OCI-LY7 (cell line): ENCODE data around the gene CUEDC1. TPM values are rescaled to one million over a fixed set of nuclear protein-coding genes. Genes with fewer than 3 reads are reported as not detected.

ENCODE experiments used
- BruUV-seq: library from RNA; stranded (reverse); fragments of 400-500 nt; replicated peaks from 2 replicates; lab custom pipeline; 2021; lab: Mats Ljungman, UMichigan
- CTCF ChIA-PET: fragments of 300-600 bp; sonication (Branson Sonifier 250); formaldehyde crosslinking; loops from one replicate; lab custom pipeline; 2022; ENCODE audit warnings: antibody characterized with exemption; ENCODE audit not compliant: unreplicated experiment; lab: Charles Lee
- POLR2A ChIA-PET: fragments of 300-600 bp; sonication (Branson Sonifier 250); formaldehyde crosslinking; loops from one replicate; lab custom pipeline; 2022; ENCODE audit warnings: antibody characterized with exemption; lab: Charles Lee
- DNase-seq: peaks from one replicate; pipeline ENCODE4 v3.0.0-alpha.2; 2015; ENCODE audit warnings: low spot score
- H2AFZ ChIP-seq: fragments of 200-600 bp; sonication (generic), shearing (Covaris generic); 2 replicates; pipeline ENCODE4 v1.6.1; 2014; ENCODE audit warnings: mild to moderate bottlenecking, antibody characterized with exemption, low read length, moderate library complexity
- H3K27ac ChIP-seq: fragments of 200-600 bp; sonication (generic); 2 replicates; pipeline ENCODE4 v1.5.1; 2014; ENCODE audit warnings: mixed run types, low read depth, mild to moderate bottlenecking, moderate library complexity, low read length, inconsistent platforms; ENCODE audit not compliant: poor library complexity, severe bottlenecking
- H3K36me3 ChIP-seq: fragments of 200-600 bp; sonication (generic); 2 replicates; pipeline ENCODE4 v1.6.1; 2014; ENCODE audit warnings: mild to moderate bottlenecking, antibody characterized with exemption, low read length, moderate library complexity, mixed read lengths; ENCODE audit not compliant: insufficient read depth
- H3K4me1 ChIP-seq: fragments of 200-600 bp; sonication (generic); 2 replicates; pipeline ENCODE4 v1.5.1; 2014; ENCODE audit warnings: mild to moderate bottlenecking, low read length; ENCODE audit not compliant: insufficient read depth, poor library complexity, severe bottlenecking
- H3K4me2 ChIP-seq: fragments of 200-600 bp; sonication (generic); 2 replicates; pipeline ENCODE4 v1.6.1; 2014; ENCODE audit warnings: mild to moderate bottlenecking, low read length
- H3K4me3 ChIP-seq: fragments of 200-600 bp; sonication (generic); 2 replicates; pipeline ENCODE4 v1.5.1; 2014; ENCODE audit warnings: mild to moderate bottlenecking, low read depth, low read length; ENCODE audit not compliant: poor library complexity, severe bottlenecking
- H3K79me2 ChIP-seq: fragments of 200-600 bp; sonication (generic); 2 replicates; pipeline ENCODE4 v1.6.1; 2016; ENCODE audit warnings: low read depth, mild to moderate bottlenecking, low read length, moderate library complexity, mixed read lengths; ENCODE audit not compliant: insufficient read depth
- H3K9me2 ChIP-seq: fragments of 200-600 bp; sonication (generic); 2 replicates; pipeline ENCODE4 v1.6.1; 2016; ENCODE audit warnings: mild to moderate bottlenecking, low read length, mixed read lengths; ENCODE audit not compliant: insufficient read depth
- H3K9me3 ChIP-seq: fragments of 200-600 bp; sonication (generic); 2 replicates; pipeline ENCODE4 v1.6.1; 2014; ENCODE audit warnings: mild to moderate bottlenecking, mixed run types, low read length, mixed read lengths
- H4K20me1 ChIP-seq: fragments of 200-600 bp; sonication (generic); 2 replicates; pipeline ENCODE4 v1.6.1; 2014; ENCODE audit warnings: mild to moderate bottlenecking, antibody characterized with exemption, low read length, moderate library complexity, mixed read lengths; ENCODE audit not compliant: insufficient read depth
- EZH2phosphoT487 ChIP-seq: fragments of 200-600 bp; sonication (generic); IDR thresholded peaks from 2 replicates; pipeline ENCODE4 v1.6.1; 2018; ENCODE audit warnings: low read depth, borderline replicate concordance, mild to moderate bottlenecking, mixed run types, antibody characterized with exemption, low read length, moderate library complexity, mixed read lengths
- intact Hi-C: fragments of 100-400 bp; cut with micrococcal nuclease; formaldehyde crosslinking; loops from one replicate; pipeline ENCODE4 v1.10.0; 2022; ENCODE audit not compliant: unreplicated experiment
- total RNA-seq, 2 experiments: library from RNA; depleted of rRNA in 1 of 2; stranded (reverse); fragments of >200 nt in 1 of 2; shearing (Covaris generic) in 1 of 2; gene quantifications; 2 replicates each; pipeline ENCODE4 v1.2.3, GENCODE V29; 2014 to 2022
- TF ChIP-seq, protein P1 (sequence below): fragments of 200-600 bp; sonication (generic); conservative IDR thresholded peaks from 2 replicates; pipeline ENCODE4 v1.5.1; 2014; ENCODE audit warnings: mild to moderate bottlenecking, antibody characterized with exemption, low read length, moderate library complexity, mixed read lengths

The CUEDC1 gene
- total RNA-seq, 2 experiments from 2014 or later, result 0.74 TPM; not detected in 1

DNA sequence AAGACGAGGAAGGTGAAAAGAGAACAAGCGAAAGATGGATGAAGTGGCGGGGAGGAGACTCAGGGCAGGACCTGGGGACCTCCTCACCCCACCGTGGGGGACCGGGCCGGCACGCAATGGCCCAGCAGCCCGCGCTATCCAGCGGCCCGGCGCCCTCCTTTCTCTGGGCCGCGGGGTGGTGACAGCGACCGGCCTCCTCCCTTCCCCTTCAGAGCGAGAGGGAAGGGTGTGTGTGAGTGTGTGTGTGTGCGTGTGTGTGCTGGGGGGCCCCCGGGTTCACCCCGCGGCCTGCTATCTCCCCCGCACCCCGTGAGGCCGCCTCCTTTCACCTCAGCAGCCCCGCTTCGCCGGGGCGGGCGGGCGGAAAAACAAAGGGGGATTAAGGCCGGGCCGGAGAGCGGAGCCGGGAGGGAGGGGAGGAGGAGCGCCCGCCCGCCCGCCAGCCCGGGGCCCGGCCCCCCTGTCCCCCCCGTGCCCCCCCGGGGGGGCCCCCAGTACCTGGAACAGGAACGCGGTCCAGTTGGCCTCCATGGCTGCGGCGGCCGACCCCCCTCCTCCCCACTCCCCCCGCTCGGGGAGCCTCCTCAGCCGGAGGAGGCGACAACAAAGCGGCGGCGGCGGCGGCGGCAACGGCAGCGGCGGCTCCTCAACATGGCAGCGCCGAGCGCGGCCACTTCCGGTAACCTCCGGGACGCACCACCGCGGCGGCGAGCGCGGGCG is 32.5 kb upstream of the CUEDC1 start, which contains the start of gene VEZF1:
VEZF1 (minus strand) TSS at position 674 of the 720 bp plus-strand sequence; CDS start at position 531, 143 bp downstream.
- Histone ChIP-seq H4K20me1 (peaks cover 29% of the 10 kb centered on the region; the same call in 1 of the 2 replicates), H2AFZ (peak within 1 kb of the TSS; percentile 70), H3K4me3 (peak within 1 kb of the TSS; percentile 77), H3K4me1 (peaks cover 23% of the 10 kb centered on the region), H3K36me3 (peaks cover 25% of the 10 kb centered on the region; the same call in 1 of the 2 replicates), H3K27ac (peak within 1 kb of the TSS; percentile 56), H3K9me3 (no peaks in the 10 kb centered on the region), H3K9me2 (no peaks in the 10 kb centered on the region), H3K79me2 (peaks cover 48% of the 10 kb centered on the region), H3K4me2 (peak within 1 kb of the TSS; percentile 98)
- ChIA-PET CTCF (interaction anchor here (0.6 kb wide), 1 partner anchor 89 kb away, joined by 6 read pairs; no protein-coding TSS in a partner anchor), POLR2A (interaction anchor here (0.6 to 1.7 kb wide), 5 partner anchors 10 to 188 kb away, joined by 3 to 5 read pairs (median 4); partner anchors contain the start of gene SRSF1)
- BruUV-seq, result no TSS peak
- intact Hi-C loops, result loop anchor here (2.0 to 5.0 kb wide), 2 partner anchors 85 to 137 kb away; partner anchors contain the start of gene MRPS23
- DNase-seq, result peak; percentile 89
- no peak for TF ChIP-seq EZH2phosphoT487
- TF ChIP-seq, protein P1, sequence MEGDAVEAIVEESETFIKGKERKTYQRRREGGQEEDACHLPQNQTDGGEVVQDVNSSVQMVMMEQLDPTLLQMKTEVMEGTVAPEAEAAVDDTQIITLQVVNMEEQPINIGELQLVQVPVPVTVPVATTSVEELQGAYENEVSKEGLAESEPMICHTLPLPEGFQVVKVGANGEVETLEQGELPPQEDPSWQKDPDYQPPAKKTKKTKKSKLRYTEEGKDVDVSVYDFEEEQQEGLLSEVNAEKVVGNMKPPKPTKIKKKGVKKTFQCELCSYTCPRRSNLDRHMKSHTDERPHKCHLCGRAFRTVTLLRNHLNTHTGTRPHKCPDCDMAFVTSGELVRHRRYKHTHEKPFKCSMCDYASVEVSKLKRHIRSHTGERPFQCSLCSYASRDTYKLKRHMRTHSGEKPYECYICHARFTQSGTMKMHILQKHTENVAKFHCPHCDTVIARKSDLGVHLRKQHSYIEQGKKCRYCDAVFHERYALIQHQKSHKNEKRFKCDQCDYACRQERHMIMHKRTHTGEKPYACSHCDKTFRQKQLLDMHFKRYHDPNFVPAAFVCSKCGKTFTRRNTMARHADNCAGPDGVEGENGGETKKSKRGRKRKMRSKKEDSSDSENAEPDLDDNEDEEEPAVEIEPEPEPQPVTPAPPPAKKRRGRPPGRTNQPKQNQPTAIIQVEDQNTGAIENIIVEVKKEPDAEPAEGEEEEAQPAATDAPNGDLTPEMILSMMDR, result no peak

DNA sequence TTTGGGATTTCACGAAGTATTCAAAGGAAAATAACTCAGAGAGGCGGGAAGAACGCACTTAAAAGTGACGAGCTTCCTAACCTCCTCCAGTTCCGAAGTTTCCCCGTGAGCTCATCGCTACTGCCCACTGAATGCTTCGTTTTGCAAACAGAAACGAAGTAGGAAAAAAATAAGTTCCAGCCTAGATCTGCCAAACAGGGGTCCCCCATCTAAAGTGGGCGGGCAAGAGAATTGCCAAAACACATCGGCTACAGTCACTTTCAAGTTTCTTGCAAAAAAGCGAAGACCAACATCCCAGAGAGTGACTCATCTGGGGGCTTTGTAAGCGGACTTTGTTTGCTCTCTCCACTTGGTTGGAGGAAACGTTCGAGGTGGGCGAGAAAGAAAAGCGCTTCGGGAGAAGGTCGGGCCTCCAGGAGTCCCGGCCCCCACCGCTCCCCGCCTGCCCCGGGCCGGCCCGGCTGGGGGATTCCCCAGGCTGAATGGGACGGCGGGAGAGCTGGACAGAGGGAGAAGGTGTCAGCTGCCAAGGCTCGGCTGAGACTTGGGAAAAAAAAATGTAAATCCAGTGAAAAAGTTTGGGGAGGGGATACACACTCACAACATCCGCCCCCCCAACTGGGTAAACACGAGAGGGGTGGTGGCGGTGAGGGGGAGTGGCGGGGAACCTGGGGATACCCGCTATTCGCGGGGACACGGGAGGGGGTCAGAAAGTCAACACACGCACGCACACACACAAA is 31.8 kb upstream of the CUEDC1 start:
- H3K4me3 ChIP-seq, result peak overlapping the region; percentile 77
- H3K79me2 ChIP-seq, result peaks cover 48% of the 10 kb centered on the region
- no TSS peak for BruUV-seq
- intact Hi-C loops, result loop anchor here (5.0 kb wide), 1 partner anchor 85 kb away; no protein-coding TSS in a partner anchor
- H3K9me3 ChIP-seq, result no peaks in the 10 kb centered on the region
- TF ChIP-seq EZH2phosphoT487, result no peak
- TF ChIP-seq, protein P1, result no peak
- ChIA-PET CTCF (no interaction called here), POLR2A (interaction anchor here (0.6 to 2.4 kb wide), 6 partner anchors 11 to 1903 kb away, joined by 3 to 10 read pairs (median 4); no protein-coding TSS in a partner anchor)
- peaks cover 27% of the 10 kb centered on the region; the same call in 1 of the 2 replicates for H4K20me1 ChIP-seq
- H2AFZ ChIP-seq, result 0 out of 2 replicates have a peak overlapping the region, but pooled peaks have one; percentile 24
- H3K4me1 ChIP-seq, result peaks cover 23% of the 10 kb centered on the region
- DNase-seq, result no peak
- peaks cover 33% of the 10 kb centered on the region for H3K36me3 ChIP-seq
- H3K27ac ChIP-seq, result no peak overlapping the region
- H3K9me2 ChIP-seq, result no peaks in the 10 kb centered on the region
- peak overlapping the region; percentile 87 for H3K4me2 ChIP-seq
